Activated naive CD8-positive, alpha-beta T cell (primary cell): ENCODE results near the gene CT55.
"Not testable (repeated sequence)": the region's sequence is repeated elsewhere in the genome, so short reads cannot be mapped to it uniquely, and the experiment has no call there.

ENCODE experiments used
- H3K27ac Mint-ChIP-seq: one replicate; pipeline ENCODE4 v1.8.0; 2021; ENCODE audit warnings: mixed read lengths
- H3K27me3 Mint-ChIP-seq: one replicate; pipeline ENCODE4 v1.8.0; 2021; ENCODE audit warnings: mixed read lengths
- H3K36me3 Mint-ChIP-seq: one replicate; pipeline ENCODE4 v1.8.0; 2021; ENCODE audit warnings: mixed read lengths
- H3K4me1 Mint-ChIP-seq: one replicate; pipeline ENCODE4 v1.8.0; 2021; ENCODE audit warnings: low read depth, mixed read lengths
- H3K4me3 Mint-ChIP-seq: one replicate; pipeline ENCODE4 v1.8.0; 2021; ENCODE audit warnings: mild to moderate bottlenecking, mixed read lengths
- H3K9me3 Mint-ChIP-seq: one replicate; pipeline ENCODE4 v1.8.0; 2021; ENCODE audit warnings: low read depth, mixed read lengths

The CT55 gene

GRCh38 chrX:135170877-135171519, at the start of gene CT55:
CT55 (minus strand) TSS chrX:135171398; CDS start chrX:135171171, 227 bp downstream.
- no peak within 1 kb of the TSS for H3K4me3 Mint-ChIP-seq
- no peak within 1 kb of the TSS for H3K27ac Mint-ChIP-seq
- H3K27me3 Mint-ChIP-seq, result peaks cover 4% of the 10 kb centered on the region
- H3K36me3 Mint-ChIP-seq, result no peaks in the 10 kb centered on the region
- H3K4me1 Mint-ChIP-seq, result no peaks in the 10 kb centered on the region
- H3K9me3 Mint-ChIP-seq, result no peaks in the 10 kb centered on the region

- no peaks in the 10 kb centered on the region for H3K36me3 Mint-ChIP-seq
- H3K27me3 Mint-ChIP-seq, result peaks cover 7% of the 10 kb centered on the region
- no peaks in the 10 kb centered on the region for H3K4me1 Mint-ChIP-seq
- no peaks in the 10 kb centered on the region for H3K9me3 Mint-ChIP-seq
- H3K27ac Mint-ChIP-seq, result no peak overlapping the region
- H3K4me3 Mint-ChIP-seq, result no peak overlapping the region
These were observed 42.1 kb upstream of the CT55 start for GRCh38 chrX:135213200-135213844.

GRCh38 chrX:135206427-135206826, 35.2 kb upstream of the CT55 start:
- H3K4me3 Mint-ChIP-seq, H3K9me3 Mint-ChIP-seq, H3K36me3 Mint-ChIP-seq: not testable (repeated sequence)

GRCh38 chrX:135200297-135200696, 29.1 kb upstream of the CT55 start:
- Mint-ChIP-seq H3K27ac (no peak overlapping the region), H3K9me3 (no peaks in the 10 kb centered on the region), H3K36me3 (no peaks in the 10 kb centered on the region), H3K27me3 (peaks cover 4% of the 10 kb centered on the region), H3K4me3 (no peak overlapping the region), H3K4me1 (no peaks in the 10 kb centered on the region)

More at GRCh38 chrX:135206427-135206826, 35.2 kb upstream of the CT55 start:
- H3K27me3 Mint-ChIP-seq, H3K4me1 Mint-ChIP-seq, H3K27ac Mint-ChIP-seq: not testable (repeated sequence)

GRCh38 chrX:135194684-135195083, 23.5 kb upstream of the CT55 start:
- no peak overlapping the region for H3K27ac Mint-ChIP-seq
- H3K27me3 Mint-ChIP-seq, result peaks cover 5% of the 10 kb centered on the region
- H3K4me3 Mint-ChIP-seq, result no peak overlapping the region
- H3K4me1 Mint-ChIP-seq, result no peaks in the 10 kb centered on the region
- no peaks in the 10 kb centered on the region for H3K9me3 Mint-ChIP-seq
- H3K36me3 Mint-ChIP-seq, result no peaks in the 10 kb centered on the region

- Mint-ChIP-seq H3K9me3 (no peaks in the 10 kb centered on the region), H3K4me1 (no peaks in the 10 kb centered on the region), H3K27me3 (peaks cover 5% of the 10 kb centered on the region)
These were observed 22.5 kb upstream of the CT55 start for GRCh38 chrX:135193740-135194139.

GRCh38 chrX:135191838-135192237, 20.6 kb upstream of the CT55 start:
- Mint-ChIP-seq H3K4me3 (no peak overlapping the region), H3K9me3 (no peaks in the 10 kb centered on the region), H3K27me3 (peaks cover 5% of the 10 kb centered on the region), H3K36me3 (no peaks in the 10 kb centered on the region), H3K27ac (no peak overlapping the region), H3K4me1 (no peaks in the 10 kb centered on the region)

More at GRCh38 chrX:135193740-135194139, 22.5 kb upstream of the CT55 start:
- no peak overlapping the region for H3K27ac Mint-ChIP-seq
- no peaks in the 10 kb centered on the region for H3K36me3 Mint-ChIP-seq
- H3K4me3 Mint-ChIP-seq, result no peak overlapping the region

GRCh38 chrX:135185795-135186443, 14.7 kb upstream of the CT55 start:
- no peaks in the 10 kb centered on the region for H3K36me3 Mint-ChIP-seq
- peaks cover 2% of the 10 kb centered on the region for H3K4me1 Mint-ChIP-seq
- H3K27ac Mint-ChIP-seq, result no peak overlapping the region
- peaks cover 8% of the 10 kb centered on the region for H3K27me3 Mint-ChIP-seq
- H3K4me3 Mint-ChIP-seq, result no peak overlapping the region
- no peaks in the 10 kb centered on the region for H3K9me3 Mint-ChIP-seq

GRCh38 chrX:135178636-135179035, 7.4 kb upstream of the CT55 start:
- no peaks in the 10 kb centered on the region for H3K4me1 Mint-ChIP-seq
- H3K9me3 Mint-ChIP-seq, result no peaks in the 10 kb centered on the region
- H3K4me3 Mint-ChIP-seq, result no peak overlapping the region
- H3K27ac Mint-ChIP-seq, result no peak overlapping the region
- peaks cover 1% of the 10 kb centered on the region for H3K27me3 Mint-ChIP-seq
- H3K36me3 Mint-ChIP-seq, result no peaks in the 10 kb centered on the region

GRCh38 chrX:135170468-135170867, 730 bp downstream of the CT55 start:
- H3K9me3 Mint-ChIP-seq, result no peaks in the 10 kb centered on the region
- no peak overlapping the region for H3K27ac Mint-ChIP-seq

GRCh38 chrX:135169534-135169933, 1.7 kb downstream of the CT55 start:
- H3K9me3 Mint-ChIP-seq, H3K36me3 Mint-ChIP-seq, H3K4me3 Mint-ChIP-seq, H3K27me3 Mint-ChIP-seq, H3K4me1 Mint-ChIP-seq, H3K27ac Mint-ChIP-seq: not testable (repeated sequence)

More at GRCh38 chrX:135170468-135170867, 730 bp downstream of the CT55 start:
- Mint-ChIP-seq H3K27me3 (peaks cover 4% of the 10 kb centered on the region), H3K4me3 (no peak overlapping the region), H3K4me1 (no peaks in the 10 kb centered on the region), H3K36me3 (no peaks in the 10 kb centered on the region)

GRCh38 chrX:135168486-135168885, 2.7 kb downstream of the CT55 start:
- no peaks in the 10 kb centered on the region for H3K4me1 Mint-ChIP-seq

GRCh38 chrX:135154688-135155087, 16.5 kb downstream of the CT55 start:
- H3K4me1 Mint-ChIP-seq, H3K36me3 Mint-ChIP-seq, H3K27me3 Mint-ChIP-seq, H3K4me3 Mint-ChIP-seq, H3K27ac Mint-ChIP-seq, H3K9me3 Mint-ChIP-seq: not testable (repeated sequence)

More at GRCh38 chrX:135168486-135168885, 2.7 kb downstream of the CT55 start:
- Mint-ChIP-seq H3K27ac (no peak overlapping the region), H3K27me3 (peaks cover 4% of the 10 kb centered on the region), H3K36me3 (no peaks in the 10 kb centered on the region), H3K4me3 (no peak overlapping the region), H3K9me3 (no peaks in the 10 kb centered on the region)

GRCh38 chrX:135126145-135126544, 45.1 kb downstream of the CT55 start:
- H3K27ac Mint-ChIP-seq, H3K36me3 Mint-ChIP-seq, H3K9me3 Mint-ChIP-seq, H3K4me1 Mint-ChIP-seq, H3K27me3 Mint-ChIP-seq, H3K4me3 Mint-ChIP-seq: not testable (repeated sequence)

GRCh38 chrX:135120056-135120576, 51.1 kb downstream of the CT55 start, which contains the start of gene ETDB:
ETDB (minus strand) TSS chrX:135120526; CDS start chrX:135119261, 1,265 bp downstream.
- not testable (repeated sequence) for H3K27me3 Mint-ChIP-seq, H3K36me3 Mint-ChIP-seq, H3K4me1 Mint-ChIP-seq, H3K27ac Mint-ChIP-seq, H3K9me3 Mint-ChIP-seq, H3K4me3 Mint-ChIP-seq
